Measurements from ENCODE around the gene SLC6A11.

Gene SLC6A11

GRCh38 chr3:10792208-10792607, 23.8 kb upstream of the SLC6A11 start:
- no peak for DNase-seq

DNA sequence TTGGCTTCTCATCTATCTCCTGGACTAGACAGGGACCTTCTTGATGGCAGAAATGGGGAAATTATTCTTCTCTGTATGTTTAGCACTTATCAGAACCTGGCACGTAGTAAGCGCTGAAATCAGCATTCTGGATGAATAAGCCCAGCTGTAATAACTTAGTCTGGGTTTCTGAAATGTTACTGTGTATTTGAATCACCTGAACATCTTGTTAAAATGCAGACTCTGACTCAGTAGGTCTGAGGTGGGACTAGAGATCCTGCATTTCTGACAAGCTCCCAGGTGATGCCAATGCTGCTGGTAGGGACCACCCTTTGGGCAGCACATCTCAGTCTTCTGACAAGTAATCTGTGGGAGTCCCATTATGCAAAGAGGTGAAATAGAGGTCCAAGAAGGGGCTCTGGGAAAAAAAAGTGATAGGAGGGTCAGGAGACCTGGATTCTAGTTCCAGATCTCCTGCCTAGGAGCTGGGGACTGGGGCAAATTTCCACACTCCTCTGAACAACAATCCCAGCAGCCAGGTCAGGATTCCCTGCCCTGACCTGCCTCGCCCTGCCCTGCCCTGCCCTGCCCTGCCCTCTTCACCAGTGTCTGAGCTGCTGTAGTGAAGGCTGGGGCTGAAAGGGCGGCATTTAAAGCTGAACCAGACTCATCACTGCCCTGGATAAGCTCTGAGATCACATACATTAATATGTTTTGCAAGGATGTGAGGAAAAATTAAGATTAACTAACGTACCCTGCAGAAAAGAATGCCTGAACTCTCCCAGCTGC, 17.2 kb upstream of the SLC6A11 start:
- no peak for DNase-seq

GRCh38 chr3:10804183-10804648, 11.8 kb upstream of the SLC6A11 start:
- DNase-seq = no peak

DNA sequence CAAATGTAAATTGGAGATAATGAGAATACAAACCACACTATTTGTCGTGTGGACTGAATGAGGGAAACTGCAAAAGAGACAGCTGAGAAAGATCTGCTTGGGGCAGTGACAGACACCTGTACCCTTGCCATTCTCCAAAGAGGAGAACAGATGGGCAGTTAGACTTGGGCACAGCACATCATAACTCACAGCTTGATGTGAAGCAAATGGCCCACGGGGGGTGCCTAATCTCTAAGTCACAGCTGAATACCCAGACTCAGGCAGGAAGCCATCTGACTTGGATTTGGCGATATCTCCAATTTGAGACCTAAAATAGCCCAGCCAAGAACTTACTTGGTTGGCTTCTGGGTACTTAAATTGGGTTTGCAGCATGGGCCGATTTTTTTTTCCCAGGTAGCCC, 10.0 kb upstream of the SLC6A11 start:
- DNase-seq = no peak

DNA sequence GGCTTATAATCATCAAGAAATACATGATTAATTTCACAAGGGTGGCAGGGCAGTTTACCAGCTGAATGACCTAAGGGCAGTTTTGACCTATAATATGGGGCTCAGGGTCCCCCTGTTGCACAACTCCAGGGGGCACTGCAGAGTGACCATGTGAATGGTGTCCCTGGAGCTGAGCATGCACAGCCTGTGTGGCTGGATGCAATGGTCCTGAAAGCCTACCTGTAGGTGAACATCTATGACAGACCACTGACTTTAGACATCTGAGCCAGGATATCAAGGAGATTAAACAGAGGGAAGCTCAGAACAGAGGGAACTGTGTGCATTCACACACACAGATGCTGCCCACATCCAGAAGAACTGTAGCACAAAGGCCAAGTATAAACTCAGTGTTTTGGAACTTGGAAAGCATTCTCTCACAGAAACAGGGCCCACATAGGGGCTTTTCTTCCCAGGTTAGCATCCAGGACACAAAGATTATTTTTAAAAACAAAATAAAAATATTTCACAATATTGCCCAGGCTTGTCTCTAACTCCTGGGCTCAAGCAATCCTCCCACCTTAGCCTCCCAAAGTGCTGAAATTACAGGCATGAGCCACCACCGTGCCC, 7.8 kb upstream of the SLC6A11 start:
- no peak for DNase-seq

DNA sequence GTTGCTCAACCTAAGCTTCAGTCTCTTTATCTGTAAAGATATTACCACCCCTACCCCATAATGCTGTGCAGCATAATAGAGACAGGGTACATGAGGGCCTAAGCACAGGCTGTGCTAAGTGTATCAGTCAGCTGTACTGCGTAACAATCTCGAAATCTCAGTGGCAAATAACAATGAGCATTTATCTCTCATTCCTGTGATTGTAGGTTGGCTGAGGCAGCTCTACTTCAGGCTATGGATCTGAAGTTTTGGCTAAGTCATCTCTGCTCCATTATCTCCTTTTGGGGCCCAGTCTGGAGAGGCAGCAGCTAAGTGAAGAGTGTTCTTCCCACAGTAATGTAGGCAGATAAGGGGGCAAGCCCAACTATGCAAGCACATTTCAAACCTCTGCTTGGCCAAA, 7.1 kb upstream of the SLC6A11 start:
- no peak for DNase-seq

DNA sequence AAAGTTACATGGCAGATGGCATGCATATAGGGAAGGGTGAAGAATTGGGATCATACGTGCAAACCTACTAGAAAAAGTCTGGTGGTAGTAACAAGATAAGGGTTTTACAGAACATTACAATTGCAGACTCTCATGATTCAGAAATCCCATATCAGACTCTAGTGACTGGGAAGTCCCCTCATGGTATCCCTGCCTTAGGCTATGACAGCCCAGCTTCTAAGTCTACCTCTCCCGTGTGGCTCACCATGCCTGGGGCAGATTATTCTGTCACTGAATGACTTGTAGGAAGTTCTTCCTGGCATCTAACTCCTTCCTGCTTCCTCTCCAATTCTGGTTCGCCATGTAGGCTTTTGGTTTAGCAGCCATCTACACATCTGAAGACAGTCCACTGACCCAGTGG, 5.7 kb upstream of the SLC6A11 start:
- DNase-seq = no peak

DNA sequence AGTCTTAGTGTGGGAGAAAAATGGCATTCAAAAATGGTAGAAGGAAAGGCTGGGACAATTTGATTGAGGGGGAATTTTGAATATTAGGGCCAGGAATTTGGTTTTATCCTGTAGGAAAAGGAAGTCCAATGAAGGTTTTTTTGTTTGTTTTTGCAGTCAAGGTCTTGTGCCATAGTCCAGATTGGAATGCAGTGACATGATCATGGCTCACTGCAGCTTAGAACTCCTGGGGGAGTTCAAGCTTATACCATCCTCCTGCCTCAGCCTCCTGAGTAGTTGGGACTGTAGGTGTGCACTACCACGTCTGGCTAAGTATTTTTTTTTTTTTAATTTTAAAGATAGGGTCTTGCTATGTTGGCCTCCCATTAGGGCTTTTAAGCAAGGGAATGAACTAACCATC, 2.6 kb upstream of the SLC6A11 start:
- no peak for DNase-seq

GRCh38 chr3:10814623-10815022, 1.4 kb upstream of the SLC6A11 start:
- DNase-seq = no peak

GRCh38 chr3:10815487-10815886, 541 bp upstream of the SLC6A11 start:
- DNase-seq = no peak

- DNase-seq = no peak
Observed at GRCh38 chr3:10816863-10817253, 830 bp downstream of the SLC6A11 start.

- DNase-seq = no peak
Observed at GRCh38 chr3:10817506-10817905, 1.5 kb downstream of the SLC6A11 start.

GRCh38 chr3:10822055-10822454, 6.0 kb downstream of the SLC6A11 start:
- DNase-seq = no peak

- DNase-seq = no peak
Observed at GRCh38 chr3:10822708-10823515, 6.9 kb downstream of the SLC6A11 start.

GRCh38 chr3:10823516-10823818, 7.4 kb downstream of the SLC6A11 start:
- no peak for DNase-seq

GRCh38 chr3:10824468-10824867, 8.4 kb downstream of the SLC6A11 start:
- no peak for DNase-seq

DNA sequence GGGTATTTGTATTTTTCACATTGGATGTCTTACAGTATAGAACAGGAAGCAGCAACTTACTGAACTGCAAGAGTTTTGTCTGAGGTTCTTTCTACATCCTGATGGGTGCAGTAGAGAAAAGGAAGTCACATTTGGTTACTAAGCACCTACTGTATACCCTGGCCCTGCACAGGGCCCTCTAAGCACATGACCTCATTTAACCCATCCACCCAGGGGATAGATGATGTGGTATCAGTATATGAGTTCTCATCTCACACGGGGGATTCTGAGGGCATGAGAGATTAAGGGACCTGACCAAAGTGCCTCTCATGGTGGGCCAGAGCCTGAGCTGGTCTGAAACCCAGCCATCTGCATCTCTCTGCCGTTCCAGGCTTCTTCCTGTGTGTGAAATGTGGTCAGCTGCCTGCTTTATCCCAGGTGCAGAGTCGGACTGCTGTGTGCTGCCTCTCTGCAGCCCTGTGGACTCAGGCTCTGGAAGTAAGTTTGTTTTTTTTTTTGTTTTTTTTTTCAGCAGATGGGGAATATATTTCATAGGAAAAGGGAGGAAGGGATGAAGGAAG, 17.9 kb downstream of the SLC6A11 start:
- DNase-seq = no peak

GRCh38 chr3:10834951-10835350, 18.9 kb downstream of the SLC6A11 start:
- no peak for DNase-seq

DNA sequence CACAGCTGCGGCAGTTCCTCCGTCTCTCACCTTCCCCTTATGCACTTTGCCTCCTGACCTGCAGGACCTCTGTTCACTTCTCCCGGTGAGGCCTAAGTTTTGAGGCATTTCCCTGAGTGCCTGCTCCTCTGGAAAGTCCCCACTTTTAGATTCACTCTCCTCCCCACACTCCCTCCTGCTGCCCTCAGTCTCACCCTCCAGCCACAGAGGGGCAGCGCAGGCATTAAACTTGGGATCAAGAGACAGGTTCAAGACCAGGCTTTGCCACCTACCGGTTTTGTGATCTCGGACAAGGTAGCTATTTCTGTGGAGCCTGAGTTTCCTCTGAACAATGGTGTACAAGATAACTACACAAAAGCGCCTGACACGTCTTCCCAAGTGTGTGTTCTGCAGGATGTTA, 19.4 kb downstream of the SLC6A11 start:
- DNase-seq = no peak

DNA sequence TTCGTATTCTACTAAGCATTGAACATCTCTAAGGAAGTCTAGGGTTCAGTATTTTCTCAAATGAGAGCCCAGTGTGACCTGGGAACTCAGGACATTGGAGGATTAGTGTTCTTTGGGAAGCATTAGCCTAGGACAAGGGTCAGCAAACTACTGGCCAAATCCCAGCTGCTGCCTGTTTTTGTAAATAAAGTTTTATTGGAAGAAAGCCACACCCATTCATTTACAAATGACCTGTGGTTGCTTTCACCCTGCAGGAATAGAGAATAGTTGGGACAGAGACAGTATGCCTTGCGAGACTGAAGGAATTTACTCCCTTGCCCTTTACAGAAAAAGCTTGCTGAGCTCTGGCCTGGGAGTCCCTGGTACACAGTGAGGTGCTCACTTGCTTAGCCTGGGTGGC, 20.6 kb downstream of the SLC6A11 start:
- DNase-seq = no peak

- no peak for DNase-seq
Observed at GRCh38 chr3:10837849-10838248, 21.8 kb downstream of the SLC6A11 start.

GRCh38 chr3:10839167-10839566, 23.1 kb downstream of the SLC6A11 start:
- DNase-seq = no peak

DNA sequence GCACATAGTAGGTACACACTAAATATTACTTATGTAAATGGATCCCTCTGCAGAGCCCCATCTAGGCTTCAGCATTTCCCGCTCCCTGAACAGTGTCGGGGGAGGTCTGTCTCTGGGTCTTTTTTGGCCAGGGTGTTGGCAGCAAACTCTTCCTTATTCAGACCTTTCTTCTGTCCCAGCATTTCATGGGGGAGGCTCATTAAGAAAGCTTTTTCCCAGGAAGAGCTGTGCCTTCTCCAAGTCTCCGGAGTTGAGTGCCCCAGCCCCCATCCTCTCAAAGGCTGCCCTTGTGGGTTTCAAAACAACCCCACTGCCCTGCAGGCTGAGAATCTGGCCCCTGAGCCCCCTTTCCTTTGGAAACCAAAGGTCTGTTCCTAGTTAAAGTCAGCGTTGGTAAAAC, 25.1 kb downstream of the SLC6A11 start:
- no peak for DNase-seq

GRCh38 chr3:10843378-10843777, 27.4 kb downstream of the SLC6A11 start:
- DNase-seq = no peak
